Tibial nerve (tissue), 4 donors: ENCODE data around the gene ZBTB5.

Source experiments
- CTCF ChIP-seq, 5 experiments: fragments of 200-600 bp in 3 of 5; fragments of 450-650 bp in 2 of 5; sonication (generic) in 3 of 5; IDR thresholded peaks; one replicate each; pipeline ENCODE4 v1.5.1; 2016 to 2019; ENCODE audit warnings: antibody characterized with exemption in 5 of 5, mild to moderate bottlenecking in 3 of 5, moderate library complexity in 2 of 5
- EP300 ChIP-seq, 2 donors: sonication (generic); formaldehyde crosslinking; IDR thresholded peaks; one replicate each; pipeline ENCODE4 v1.6.1; 2017; ENCODE audit warnings: antibody characterized with exemption in 2 of 2, mild to moderate bottlenecking in 1 of 2
- POLR2A ChIP-seq, 2 donors: fragments of 450-650 bp; IDR thresholded peaks; one replicate each; pipeline ENCODE4 v1.6.1; 2017; ENCODE audit warnings: antibody characterized with exemption in 2 of 2, mild to moderate bottlenecking in 2 of 2, moderate library complexity in 2 of 2

- TF ChIP-seq POLR2A (IDR thresholded peaks at IDR 0.05): no peak
- TF ChIP-seq CTCF (IDR thresholded peaks at IDR 0.05): no peak
- TF ChIP-seq EP300 (IDR thresholded peaks at IDR 0.05): no peak
Observed at GRCh38 chr9:37503736-37504135, 38.5 kb upstream of the ZBTB5 start.
